ENCODE results near the gene TBX2. TPM values are rescaled to one million over a fixed set of nuclear protein-coding genes. Genes with fewer than 3 reads are reported as not detected.
A peak's percentile ranks its signal among the peaks of the same experiment; 100 is the strongest.

TBX2 gene
- total and polyA plus RNA-seq, 2 of the 13 experiments (the other 11 are each of a cell fraction or from before 2014, with no cell fraction given), result 2.8 to 15.3 TPM

- TF ChIP-seq ZBTB37 (CRISPR knock-in tag; IDR thresholded peaks at IDR 0.05), result no peak
- no peak for TF ChIP-seq ZNF136 (CRISPR knock-in tag; IDR thresholded peaks at IDR 0.05; ENCODE audit: low read depth)
- TF ChIP-seq PTBP1 (IDR thresholded peaks at IDR 0.05; ENCODE audit: low read depth, low read length, poor library complexity, severe bottlenecking), result no peak
- peak; percentile 62; the same call in 1 of the 2 replicates for TF ChIP-seq YEATS4 (CRISPR knock-in tag; IDR thresholded peaks at IDR 0.05; ENCODE audit: borderline replicate concordance)
- no peak for TF ChIP-seq DRAP1 (CRISPR knock-in tag; IDR thresholded peaks at IDR 0.05)
- TF ChIP-seq THAP11 (CRISPR knock-in tag; IDR thresholded peaks at IDR 0.05), result peak; percentile 50; the same call in 1 of the 2 replicates
- TF ChIP-seq KDM5B (CRISPR knock-in tag; IDR thresholded peaks at IDR 0.05; ENCODE audit: borderline replicate concordance), result no peak
- no peak for TF ChIP-seq RARG (CRISPR knock-in tag; IDR thresholded peaks at IDR 0.05; ENCODE audit: low read depth)
- TF ChIP-seq ZSCAN21 (CRISPR knock-in tag; IDR thresholded peaks at IDR 0.05; ENCODE audit: borderline replicate concordance), result 0 out of 2 replicates have a peak, but pooled peaks have one; percentile 34
- 0 out of 2 replicates have a peak, but pooled peaks have one; percentile 21 for TF ChIP-seq KDM2A (CRISPR knock-in tag; IDR thresholded peaks at IDR 0.05; ENCODE audit: borderline replicate concordance, low read depth)
- no peak for TF ChIP-seq GRHL1 (CRISPR knock-in tag; conservative IDR thresholded peaks at IDR 0.05)
- no peak for TF ChIP-seq ZNF460 (CRISPR knock-in tag; IDR thresholded peaks at IDR 0.05; ENCODE audit: borderline replicate concordance)
- TF ChIP-seq PHB2 (IDR thresholded peaks at IDR 0.05; ENCODE audit: partially characterized antibody), result no peak
- TF ChIP-seq PITX1 (CRISPR knock-in tag; IDR thresholded peaks at IDR 0.05), result peak; percentile 91
- 0 out of 2 replicates have a peak, but pooled peaks have one; percentile 20 for TF ChIP-seq SPEN (CRISPR knock-in tag; IDR thresholded peaks at IDR 0.05; ENCODE audit: low read depth)
- peak; percentile 58 for TF ChIP-seq HNRNPL (IDR thresholded peaks at IDR 0.05; ENCODE audit: low read depth, low read length)
- no peak for TF ChIP-seq TAF15 (IDR thresholded peaks at IDR 0.05; ENCODE audit: low read depth, low read length, poor library complexity, severe bottlenecking)
- TF ChIP-seq, protein P1, sequence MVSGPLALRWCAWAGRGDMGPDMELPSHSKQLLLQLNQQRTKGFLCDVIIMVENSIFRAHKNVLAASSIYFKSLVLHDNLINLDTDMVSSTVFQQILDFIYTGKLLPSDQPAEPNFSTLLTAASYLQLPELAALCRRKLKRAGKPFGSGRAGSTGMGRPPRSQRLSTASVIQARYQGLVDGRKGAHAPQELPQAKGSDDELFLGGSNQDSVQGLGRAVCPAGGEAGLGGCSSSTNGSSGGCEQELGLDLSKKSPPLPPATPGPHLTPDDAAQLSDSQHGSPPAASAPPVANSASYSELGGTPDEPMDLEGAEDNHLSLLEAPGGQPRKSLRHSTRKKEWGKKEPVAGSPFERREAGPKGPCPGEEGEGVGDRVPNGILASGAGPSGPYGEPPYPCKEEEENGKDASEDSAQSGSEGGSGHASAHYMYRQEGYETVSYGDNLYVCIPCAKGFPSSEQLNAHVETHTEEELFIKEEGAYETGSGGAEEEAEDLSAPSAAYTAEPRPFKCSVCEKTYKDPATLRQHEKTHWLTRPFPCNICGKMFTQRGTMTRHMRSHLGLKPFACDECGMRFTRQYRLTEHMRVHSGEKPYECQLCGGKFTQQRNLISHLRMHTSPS (CRISPR knock-in tag; IDR thresholded peaks at IDR 0.05; ENCODE audit: low read depth), result no peak
- TF ChIP-seq PBX3 (CRISPR knock-in tag; IDR thresholded peaks at IDR 0.05; ENCODE audit: borderline replicate concordance), result no peak
- TF ChIP-seq EZH2 (conservative IDR thresholded peaks at IDR 0.05; ENCODE audit: low read depth, low read length), result no peak
- TF ChIP-seq TCF7L2 (IDR thresholded peaks at IDR 0.05; ENCODE audit: low read depth, low read length), result no peak
These were observed 55.0 kb downstream of the TBX2 start (continued) for GRCh38 chr17:61454381-61455323.
